Measurements from ENCODE around the gene LSS.

Gene LSS

GRCh38 chr21:46205166-46205565, 23.4 kb downstream of the LSS start:
- DNase-seq (ENCODE audit: low read depth) = no peak

- no peak for DNase-seq (ENCODE audit: low read depth)
Observed at GRCh38 chr21:46203203-46203600, 25.4 kb downstream of the LSS start.

DNA sequence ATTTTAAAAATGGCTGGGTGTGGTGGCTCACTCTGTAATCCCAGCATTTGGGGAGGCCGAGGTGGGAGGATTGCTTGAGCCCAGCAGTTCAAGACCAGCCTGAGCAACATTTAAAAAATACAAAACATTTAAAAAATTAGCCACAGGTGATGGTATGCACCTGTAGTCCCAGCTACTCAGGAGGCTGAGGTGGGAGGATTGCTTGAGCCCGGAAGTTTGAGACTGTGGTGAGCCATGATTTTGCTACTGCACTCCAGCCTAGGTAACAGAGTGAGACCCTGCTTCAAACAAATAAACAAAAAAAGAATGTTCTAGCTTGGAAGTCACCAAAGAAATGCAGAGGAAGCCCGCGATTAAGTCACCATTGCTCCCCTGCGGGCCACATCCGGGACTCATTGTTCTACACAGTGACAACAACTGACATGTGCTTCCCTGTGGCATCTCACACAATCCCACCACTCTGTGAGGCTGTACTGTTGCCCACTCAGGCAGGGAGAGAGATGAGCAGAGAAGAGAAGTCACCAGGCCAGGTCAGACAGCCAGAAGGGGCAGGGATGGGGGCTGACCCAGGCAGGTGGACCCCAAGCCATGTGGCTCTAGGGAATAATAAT, 25.9 kb downstream of the LSS start:
- no peak for DNase-seq (ENCODE audit: low read depth)

- peak; percentile 77 for DNase-seq (ENCODE audit: low read depth)
Observed at GRCh38 chr21:46200877-46201803, 27.4 kb downstream of the LSS start.

DNA sequence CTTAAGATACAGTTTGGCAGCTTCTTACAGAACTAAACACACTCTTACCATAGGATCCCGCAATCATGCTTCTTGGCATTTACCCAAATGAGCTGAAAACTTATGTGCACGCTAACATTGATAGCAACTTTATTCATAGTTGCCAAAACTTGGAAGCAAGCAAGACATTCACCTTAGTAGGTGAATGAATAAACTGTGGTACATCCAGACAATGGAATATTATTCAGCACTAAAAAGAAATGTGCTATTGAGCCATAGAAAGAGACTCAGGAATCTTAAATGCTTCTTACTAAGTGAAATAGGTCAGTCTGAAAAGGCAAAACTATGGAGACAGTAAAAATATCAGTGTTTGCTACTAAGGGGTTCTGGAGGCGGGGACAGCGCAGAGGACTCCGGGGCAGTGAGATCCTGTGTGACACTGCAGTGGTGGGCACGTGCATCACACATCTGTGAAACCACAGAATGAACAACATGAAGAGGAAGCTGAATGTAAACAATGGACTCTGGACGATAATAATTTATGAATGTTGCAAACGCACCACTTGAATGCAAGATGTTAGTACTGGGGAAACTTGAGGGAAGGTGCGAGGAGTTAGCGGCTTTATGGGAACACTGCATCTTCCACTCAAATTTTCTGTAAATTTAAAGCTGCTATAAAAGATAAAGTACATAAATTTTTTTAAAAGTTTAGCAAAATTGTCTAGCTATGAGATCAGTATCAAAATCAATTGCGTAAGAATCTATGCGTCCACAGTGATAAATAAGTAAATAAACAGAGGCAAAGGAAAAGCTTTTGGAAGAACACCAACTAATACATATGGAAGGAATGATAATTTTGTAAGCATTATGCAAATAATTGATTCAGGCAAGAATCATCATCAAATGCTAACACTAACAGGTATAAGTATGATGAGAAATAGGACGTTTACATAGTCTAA, 28.9 kb downstream of the LSS start:
- peak; percentile 31 for DNase-seq (ENCODE audit: low read depth)

- no peak for DNase-seq (ENCODE audit: low read depth)
Observed at GRCh38 chr21:46196733-46197132, 31.8 kb downstream of the LSS start.

DNA sequence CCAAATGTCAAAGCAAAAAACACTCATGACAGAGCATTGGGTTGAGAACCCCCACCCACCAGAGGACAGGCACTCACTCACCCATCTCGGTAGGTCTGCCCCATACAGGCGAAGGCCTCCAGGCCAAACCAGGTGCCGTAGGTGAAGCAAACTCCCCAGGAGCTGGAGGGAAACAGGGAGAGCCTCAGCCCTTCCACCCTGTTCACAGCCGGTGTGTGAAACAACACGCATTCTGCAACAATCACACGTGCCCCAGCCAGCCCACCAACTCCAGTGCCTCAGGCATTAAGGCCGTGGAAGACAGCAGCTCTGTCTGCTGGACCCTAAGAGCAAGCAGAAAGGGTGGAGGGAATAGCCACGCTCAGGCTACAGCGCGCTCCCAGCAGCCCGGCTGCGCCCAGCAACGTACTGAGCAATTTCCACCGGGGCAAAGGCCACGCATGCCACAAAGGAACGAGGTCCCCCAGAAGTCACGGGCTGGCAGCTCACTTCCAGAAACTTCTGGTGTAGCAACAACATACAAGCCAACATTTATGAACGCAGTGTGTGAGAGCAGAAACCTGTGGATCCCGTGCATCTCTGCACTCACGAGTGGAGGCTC, 32.9 kb downstream of the LSS start:
- no peak for DNase-seq (ENCODE audit: low read depth)

DNA sequence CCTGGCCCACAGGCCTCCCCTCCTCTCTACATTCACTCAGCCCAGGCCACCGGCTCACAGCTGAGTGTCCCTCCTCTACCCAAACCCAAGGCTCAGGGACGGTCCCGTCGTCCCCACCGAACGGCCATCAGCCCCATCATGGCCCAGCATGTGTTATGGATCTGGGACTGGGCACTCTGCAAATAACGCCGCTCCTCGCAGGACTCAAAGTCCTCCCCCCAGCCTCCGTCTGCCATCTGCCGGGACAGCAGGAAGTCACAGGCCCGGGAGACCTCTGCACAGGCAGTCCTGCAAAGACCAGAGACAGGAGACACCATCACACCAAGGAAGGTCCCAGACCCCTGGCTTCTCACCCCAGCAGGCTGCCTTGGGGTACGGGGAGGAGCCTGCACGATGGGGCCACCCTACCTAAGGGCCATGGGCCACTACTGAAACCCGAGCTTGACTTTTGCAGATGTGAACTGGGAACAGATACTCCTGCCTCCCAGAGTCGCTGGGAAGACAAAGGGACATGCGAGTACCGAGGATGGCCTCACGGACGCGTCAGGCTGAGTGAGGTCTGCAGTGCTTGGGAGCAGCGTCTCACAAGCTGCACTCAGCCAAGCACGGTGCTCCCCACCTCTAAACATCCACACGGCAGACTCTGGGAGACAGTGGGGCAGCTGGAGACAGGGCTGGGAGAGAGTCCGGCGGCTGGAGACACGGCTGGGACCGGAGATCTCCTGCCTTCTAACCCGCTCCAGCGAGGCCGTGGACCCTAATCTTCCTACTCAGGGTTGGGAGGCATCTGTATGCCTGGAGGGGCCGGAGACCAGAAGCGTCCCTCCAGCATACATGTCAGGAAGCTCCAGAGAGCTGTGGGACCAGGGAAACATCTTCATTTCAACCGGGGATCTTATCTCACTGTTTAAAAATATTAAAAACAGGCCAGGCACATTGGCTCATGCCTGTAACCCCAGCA, 33.9 kb downstream of the LSS start:
- DNase-seq (ENCODE audit: low read depth) = no peak

DNA sequence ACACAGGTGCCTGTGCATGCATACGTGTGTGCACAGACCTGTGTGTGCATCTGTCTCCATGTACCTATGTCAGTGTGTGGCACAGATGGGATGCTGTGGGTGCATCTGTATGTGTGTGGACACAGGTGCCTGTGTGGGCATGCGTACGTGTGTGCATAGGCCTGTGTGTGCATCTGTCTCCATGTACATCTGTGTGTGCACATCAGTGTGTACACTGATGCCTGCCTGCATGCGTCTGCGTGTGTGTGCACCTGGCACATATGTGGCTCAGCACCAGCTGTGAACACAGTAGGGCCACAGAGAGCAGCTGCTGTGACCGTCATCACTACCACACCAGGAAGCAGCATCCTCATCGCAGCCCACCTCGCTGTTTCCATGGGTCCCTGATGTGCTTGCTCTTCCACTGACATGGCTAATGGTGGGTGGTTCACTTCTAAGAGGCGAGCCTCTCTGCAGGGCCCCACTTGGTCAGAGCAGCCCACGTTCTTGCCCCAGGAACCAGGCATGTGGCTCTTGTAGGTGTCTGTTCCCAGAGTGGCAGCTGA, 34.7 kb downstream of the LSS start:
- no peak for DNase-seq (ENCODE audit: low read depth)

DNA sequence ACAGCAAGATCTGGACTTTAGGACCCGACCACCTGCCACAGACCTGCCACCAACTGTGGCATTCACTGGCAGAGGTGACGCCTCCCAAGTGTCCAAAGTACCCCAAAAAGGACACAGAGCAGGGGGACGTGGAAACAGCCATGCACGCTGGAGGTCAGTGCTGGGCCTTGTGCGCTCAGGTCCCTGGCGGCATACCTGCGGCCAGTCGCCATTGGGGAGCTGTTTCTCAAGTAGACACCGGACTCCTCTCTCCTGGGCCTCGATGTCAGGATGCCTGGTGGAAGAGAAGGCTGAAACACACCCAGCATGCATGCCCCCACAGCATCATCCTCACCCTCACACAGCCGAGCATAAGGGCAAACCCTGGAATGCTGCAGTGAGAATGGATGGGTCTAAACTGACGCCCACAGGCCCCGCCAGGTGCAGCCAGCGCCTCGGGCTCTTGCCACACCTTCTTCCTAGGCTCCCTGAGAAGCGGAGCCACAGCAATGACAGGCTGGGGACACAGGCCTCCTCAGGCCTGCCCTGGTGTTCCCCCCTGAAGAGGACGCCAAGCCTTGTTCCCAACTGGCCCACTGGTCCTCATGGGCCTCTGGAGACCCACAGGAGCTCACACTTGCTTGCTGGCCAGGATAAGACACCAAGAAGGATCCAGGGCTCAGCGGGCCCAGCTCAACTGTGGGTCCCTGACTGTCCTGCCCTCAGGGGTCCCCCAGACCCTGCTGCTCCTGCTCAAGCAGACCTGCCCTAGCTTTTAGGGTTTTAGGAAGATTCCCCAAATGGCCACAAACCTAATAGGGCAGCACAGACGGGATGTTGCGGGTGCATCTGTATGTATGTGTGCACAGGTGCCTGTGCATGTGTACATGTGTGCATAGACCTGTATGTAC, 36.6 kb downstream of the LSS start:
- DNase-seq (ENCODE audit: low read depth) = no peak

GRCh38 chr21:46191257-46191685, 37.3 kb downstream of the LSS start:
- DNase-seq (ENCODE audit: low read depth) = peak; percentile 84

DNA sequence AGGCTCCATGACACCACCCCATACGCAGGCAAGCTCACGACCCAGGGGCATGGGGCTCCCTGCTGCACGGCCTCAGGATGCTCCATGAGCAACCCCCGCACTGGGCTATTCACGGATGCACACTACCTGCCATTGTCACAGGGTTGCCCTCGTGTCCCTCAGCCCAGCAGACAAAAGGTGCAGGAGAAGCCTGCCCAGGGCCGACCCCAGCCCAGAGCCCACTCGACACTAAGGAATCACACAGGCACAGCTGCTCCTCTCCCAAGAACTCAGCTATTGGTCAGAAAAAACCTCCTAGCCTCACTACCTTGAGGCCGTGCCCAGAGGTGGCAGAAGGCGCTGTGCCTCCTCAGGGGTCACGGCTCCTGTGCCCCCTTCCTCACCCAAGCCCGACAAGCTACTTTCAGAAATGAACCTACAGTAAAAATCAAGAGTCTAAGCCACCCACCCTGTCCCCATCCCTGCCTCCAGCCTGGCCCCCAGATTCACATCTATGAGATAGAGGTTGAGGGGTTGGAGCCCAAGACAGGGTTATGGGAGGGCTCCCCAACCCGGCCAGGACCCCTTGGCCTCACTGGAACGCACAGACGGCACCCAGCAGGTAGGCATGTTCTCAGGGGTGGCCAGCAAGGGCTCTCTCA, 38.0 kb downstream of the LSS start:
- DNase-seq (ENCODE audit: low read depth) = no peak

DNA sequence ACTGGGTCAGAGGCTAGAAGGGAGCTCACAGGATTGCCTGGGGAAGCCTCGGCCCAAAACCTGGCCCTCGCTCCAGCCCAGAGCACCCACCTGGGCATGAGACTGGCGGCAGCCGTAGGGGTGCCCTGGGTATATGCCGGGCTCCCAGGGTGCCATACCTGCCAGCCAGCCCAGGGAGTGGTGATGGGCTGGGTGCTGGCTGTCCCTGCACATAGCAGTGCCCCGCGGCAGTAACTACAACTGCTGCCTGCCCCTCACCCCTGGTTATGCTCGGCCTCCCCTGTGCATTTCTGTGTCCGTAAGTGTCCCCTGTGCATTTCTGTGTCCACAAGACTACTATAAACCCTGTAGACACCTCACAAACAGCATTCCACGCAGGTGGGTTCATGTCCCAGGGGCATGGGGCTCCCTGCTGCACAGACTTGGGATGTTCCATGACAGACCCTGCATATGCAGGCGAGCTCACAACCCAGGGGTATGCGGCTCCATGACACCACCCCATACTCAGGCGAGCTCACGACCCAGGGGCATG, 38.5 kb downstream of the LSS start:
- no peak for DNase-seq (ENCODE audit: low read depth)

- DNase-seq (ENCODE audit: low read depth) = peak; percentile 59
Observed at GRCh38 chr21:46189213-46189958, 39.2 kb downstream of the LSS start.

- DNase-seq (ENCODE audit: low read depth) = peak; percentile 78
Observed at GRCh38 chr21:46188226-46189212, 40.1 kb downstream of the LSS start.

- DNase-seq (ENCODE audit: low read depth) = no peak
Observed at GRCh38 chr21:46187814-46188213, 40.8 kb downstream of the LSS start.

- DNase-seq (ENCODE audit: low read depth) = no peak
Observed at GRCh38 chr21:46187261-46187660, 41.3 kb downstream of the LSS start.

All from ELR (cell line).